Stimulated activated CD8-positive, alpha-beta memory T cell treated with anti-CD3 and anti-CD28 coated beads, Interleukin-7, amount 100 ng/mL, for 48 hours (primary cell): ENCODE measurements around the gene ZNF14.
"Not testable (repeated sequence)": the region's sequence is repeated elsewhere in the genome, so short reads cannot be mapped to it uniquely, and the experiment has no call there.

Experiments
- DNase-seq, 2 donors: peaks; one replicate each; pipeline ENCODE4 v3.0.0-alpha.2; 2020; ENCODE audit warnings: low read depth in 1 of 2; ENCODE audit errors: extremely low read depth in 1 of 2

ZNF14 gene

GRCh38 chr19:19696386-19696785 lies 36.5 kb downstream of the ZNF14 start:
- no peak for DNase-seq

DNA sequence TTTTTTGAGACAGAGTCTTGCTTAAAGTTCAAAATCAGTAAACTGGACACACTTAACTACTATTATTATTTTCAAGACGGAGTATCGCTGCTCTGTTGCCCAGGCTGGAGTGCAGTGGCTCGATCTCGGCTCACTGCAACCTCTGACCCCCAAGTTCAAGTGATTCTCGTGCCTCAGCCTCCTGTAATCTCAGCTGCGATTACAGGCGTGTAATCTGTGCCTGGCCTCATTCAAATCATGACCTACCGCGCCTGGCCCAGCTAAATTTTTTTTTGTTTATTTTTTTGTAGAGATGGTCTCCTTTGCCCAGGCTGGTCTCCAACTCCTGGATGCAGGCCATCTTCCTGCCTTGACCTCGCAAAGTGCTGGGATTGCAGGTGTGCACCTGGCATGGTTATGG lies 41.2 kb downstream of the ZNF14 start:
- no peak for DNase-seq

- DNase-seq, result not testable (repeated sequence)
Measured at GRCh38 chr19:19689023-19689422, 43.9 kb downstream of the ZNF14 start.

DNA sequence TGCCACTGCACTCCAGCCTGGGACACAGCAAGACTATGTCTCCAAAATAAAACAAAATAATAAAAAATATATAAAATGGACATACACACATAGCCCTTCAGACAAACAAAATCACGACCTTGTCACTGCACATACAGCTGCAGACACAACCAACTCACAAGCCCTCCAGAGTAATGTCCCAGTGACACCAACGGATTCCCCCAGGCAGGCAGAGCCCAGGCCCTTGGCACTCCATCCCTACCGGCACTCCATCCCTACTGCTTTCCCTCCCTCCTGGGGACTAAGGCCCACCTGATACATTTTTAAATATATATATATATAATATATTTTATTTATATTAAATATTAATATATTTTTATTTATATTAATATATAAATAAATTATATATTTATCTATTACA lies 45.8 kb downstream of the ZNF14 start:
- DNase-seq, result no peak

GRCh38 chr19:19686580-19686979 lies 46.3 kb downstream of the ZNF14 start:
- DNase-seq, result no peak

GRCh38 chr19:19686119-19686518 lies 46.8 kb downstream of the ZNF14 start:
- not testable (repeated sequence) for DNase-seq

GRCh38 chr19:19679176-19680073 lies 53.5 kb downstream of the ZNF14 start:
- DNase-seq, result no peak

- DNase-seq, result no peak
Measured at GRCh38 chr19:19677579-19677978, 55.3 kb downstream of the ZNF14 start.

DNA sequence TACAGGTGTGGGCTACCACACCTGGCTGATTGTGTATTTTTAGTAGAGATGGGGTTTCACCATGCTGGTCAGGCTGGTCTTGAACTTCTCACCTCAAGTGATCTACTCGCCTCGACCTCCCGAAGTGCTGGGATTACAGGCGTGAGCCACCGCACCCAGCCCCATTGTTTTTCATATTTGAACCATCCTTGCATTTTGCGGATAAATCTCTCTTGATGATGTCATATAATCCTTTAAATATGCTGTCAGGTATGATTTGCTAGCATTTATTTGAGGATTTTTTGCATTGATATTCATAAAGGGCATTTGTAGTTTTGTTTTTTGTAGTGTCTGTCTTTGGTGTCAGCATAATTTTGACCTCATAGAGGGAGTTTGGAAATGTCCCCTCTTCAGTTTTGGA lies 58.6 kb downstream of the ZNF14 start:
- DNase-seq, result no peak

- no peak for DNase-seq
Measured at GRCh38 chr19:19672816-19673215, 60.1 kb downstream of the ZNF14 start.

GRCh38 chr19:19670070-19670551 lies 62.8 kb downstream of the ZNF14 start:
- no peak for DNase-seq

DNA sequence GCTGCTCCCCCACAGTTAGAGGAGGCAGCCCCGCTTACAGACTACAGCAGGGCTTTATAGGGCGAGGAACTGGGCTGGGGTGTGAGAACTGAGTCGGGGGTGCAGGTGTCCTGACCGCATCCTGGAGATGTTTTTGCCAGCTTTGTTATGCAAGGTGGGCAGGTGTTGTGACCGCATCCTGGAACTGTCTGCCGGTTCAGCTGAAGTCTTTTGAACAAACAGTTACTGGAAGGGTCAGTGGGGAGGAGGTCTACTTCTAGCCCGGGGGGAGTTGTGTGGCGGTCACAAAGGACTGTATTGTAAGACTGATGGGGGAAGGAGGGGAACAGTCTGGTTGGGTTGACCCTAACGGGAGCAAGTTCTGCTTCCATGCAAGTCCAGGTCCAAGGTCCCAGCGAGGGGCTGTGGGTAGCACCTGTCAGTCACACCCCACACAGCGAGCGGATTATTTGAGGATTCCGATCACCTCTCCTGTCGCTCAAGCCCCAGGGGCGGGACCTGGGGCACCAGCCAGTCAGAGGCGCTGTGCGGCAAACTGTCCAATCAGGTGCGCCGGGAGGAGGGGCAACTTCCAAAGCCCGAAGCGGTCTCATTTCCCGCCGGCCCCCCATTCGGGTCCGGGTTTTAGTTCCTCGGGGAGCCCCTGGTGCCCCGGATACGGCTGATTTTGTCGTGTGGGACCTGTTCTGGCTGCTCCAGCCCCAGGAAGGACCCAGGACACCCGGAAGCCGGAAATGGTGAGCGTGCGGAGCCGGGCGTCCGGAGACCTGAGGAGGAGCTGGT lies 64.5 kb downstream of the ZNF14 start, which contains the start of gene ZNF101:
TSS of gene ZNF101 (plus strand) at position 610 of the 783 bp plus-strand sequence. CDS start at position 735, 125 bp downstream.
- DNase-seq, result peak; percentile 91 to 98

DNA sequence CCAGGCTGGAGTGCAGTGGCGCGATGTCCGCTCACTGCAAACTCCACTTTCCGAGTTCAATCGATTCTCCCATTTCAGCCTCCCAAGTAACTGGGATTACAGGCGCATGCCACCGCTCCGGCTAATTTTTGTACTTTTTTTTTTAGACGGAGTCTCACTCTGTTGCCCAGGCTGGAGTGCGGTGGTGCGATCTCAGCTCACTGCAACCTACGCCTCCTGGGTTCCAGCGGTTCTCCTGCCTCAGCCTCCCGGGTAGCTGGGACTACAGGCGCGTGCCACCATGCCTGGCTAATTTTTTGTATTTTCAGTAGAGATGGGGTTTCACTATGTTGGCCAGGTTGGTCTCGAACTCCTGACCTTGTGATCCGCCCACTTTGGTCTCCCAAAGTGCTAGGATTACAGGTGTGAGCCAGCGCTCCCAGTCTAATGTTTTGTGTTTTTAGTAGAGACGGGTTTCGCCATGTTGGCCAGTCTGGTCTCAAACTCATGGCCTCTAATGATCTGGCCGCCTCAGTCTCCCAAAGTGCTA lies 67.4 kb downstream of the ZNF14 start:
- not testable (repeated sequence) for DNase-seq

GRCh38 chr19:19663256-19664120 lies 69.4 kb downstream of the ZNF14 start, which contains the start of gene ATP13A1:
Gene ATP13A1 (minus strand): TSS chr19:19663676. CDS start chr19:19663666, 10 bp downstream.
- peak; percentile 78 to 94 for DNase-seq

DNA sequence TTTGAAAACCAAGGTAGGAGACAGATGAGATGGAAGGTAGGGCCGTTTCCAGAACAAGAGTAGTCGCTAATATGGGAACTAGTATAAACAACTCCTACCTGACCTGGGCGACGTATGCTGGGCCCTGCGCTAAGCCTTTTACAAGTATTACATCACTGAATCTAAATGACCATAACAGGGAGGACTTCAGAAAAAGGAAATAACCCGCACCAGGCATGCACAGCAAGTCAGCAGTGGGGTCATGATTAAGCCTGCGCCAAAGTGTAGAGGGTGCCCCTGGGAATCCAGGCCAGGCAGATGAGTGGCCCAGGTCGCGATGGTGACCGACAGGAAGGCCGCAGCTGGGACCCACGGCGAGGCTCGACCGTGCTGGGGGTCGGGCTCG lies 70.0 kb downstream of the ZNF14 start:
- no peak for DNase-seq

DNA sequence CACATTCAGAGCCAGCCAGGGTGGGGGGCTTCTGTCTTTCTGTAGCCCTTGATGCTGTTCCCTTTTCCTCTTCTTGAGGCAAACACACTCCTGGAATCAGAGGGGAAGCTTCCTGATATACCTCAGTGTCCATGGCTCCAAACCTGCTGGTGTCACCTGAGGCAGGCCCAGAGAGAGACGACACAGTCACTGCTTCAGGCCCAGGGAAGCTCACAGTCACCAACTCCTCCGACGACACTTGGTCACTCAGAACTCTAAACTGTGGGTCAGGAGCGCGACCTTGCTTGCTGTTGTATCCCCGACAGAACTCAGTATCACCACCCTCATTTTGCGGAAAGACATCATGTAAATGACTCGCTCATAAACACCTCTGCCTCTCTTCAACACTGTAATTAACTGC lies 70.6 kb downstream of the ZNF14 start:
- DNase-seq, result no peak

DNA sequence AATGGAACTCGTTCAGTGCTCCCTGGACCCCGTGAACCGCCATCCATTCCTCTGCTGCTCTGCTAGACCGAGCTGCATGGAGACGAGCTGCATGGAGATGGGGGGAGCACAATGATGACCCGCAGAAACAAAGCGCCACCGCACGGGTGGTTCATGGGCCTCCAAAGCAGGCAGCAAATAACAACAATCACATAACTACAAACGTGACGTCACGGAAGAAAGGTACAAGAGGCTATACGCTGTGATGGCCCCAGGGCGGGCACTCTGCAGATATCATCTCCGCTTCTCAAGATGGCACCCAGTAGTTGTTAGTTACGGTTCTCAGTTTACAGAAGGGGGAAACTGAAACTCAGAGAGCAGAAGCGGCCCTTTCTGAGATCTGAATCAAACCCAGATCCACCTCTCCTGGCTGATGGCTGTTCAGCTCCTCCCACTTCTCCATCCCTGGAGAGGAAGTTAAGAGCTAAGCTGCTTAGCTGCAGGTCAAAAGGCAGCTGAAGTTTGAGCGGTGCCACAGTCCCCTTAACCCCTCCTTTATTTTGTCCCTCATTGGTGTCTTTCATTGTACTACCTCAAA lies 71.1 kb downstream of the ZNF14 start:
- DNase-seq, result peak in 1 of 2 donors; percentile 52

DNA sequence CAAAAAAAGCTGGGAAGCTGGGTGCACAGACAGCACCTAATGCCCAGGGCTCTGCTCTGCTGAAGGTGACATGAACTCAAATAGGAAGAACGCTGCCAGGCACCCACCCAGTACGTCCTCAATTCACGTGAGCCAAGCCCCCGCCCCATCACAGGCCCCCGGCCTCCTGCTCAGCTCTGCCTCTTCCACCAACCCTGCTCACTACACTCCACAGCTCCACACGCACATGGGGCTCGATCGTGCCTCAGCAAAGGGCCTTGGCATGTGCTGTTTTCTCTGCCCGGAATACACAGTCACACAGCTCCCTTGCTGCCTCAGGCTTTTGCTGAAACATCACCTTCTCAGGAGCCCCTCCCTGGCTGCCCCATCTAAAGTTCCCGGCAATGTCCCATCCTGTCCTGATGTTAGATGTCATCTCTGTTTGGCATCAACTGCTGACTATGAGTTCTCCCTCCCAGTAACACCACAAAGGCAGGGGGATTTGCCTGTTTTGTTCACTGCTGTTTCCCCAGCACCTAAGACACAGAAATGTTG lies 71.7 kb downstream of the ZNF14 start:
- no peak for DNase-seq
